ENCODE data around the gene TIMM9.

Gene TIMM9

DNA sequence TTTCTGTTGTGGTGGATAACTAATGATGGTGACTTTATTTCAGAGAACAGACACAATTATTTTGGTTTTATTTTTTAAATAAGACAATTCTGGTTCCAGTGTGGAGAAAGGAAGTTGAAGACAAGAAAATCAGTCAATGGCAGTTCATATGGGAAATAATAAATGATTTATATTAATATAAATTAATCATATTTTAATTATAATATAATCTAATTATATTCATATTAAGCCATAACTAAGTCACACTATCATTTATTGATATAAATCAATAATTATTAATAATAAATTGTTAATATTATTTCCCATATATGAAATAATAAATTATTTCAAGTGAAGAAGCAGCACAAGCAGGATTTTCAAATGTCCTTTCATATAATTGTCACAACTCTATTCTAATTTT, 28.8 kb downstream of the TIMM9 start:
- DNase-seq (ENCODE audit: extremely low read depth, insufficient read length), result no peak
- TF ChIP-seq, protein P1, sequence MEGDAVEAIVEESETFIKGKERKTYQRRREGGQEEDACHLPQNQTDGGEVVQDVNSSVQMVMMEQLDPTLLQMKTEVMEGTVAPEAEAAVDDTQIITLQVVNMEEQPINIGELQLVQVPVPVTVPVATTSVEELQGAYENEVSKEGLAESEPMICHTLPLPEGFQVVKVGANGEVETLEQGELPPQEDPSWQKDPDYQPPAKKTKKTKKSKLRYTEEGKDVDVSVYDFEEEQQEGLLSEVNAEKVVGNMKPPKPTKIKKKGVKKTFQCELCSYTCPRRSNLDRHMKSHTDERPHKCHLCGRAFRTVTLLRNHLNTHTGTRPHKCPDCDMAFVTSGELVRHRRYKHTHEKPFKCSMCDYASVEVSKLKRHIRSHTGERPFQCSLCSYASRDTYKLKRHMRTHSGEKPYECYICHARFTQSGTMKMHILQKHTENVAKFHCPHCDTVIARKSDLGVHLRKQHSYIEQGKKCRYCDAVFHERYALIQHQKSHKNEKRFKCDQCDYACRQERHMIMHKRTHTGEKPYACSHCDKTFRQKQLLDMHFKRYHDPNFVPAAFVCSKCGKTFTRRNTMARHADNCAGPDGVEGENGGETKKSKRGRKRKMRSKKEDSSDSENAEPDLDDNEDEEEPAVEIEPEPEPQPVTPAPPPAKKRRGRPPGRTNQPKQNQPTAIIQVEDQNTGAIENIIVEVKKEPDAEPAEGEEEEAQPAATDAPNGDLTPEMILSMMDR (IDR thresholded peaks at IDR 0.05; ENCODE audit: insufficient read depth, low read length, poor library complexity, severe bottlenecking), result no peak

DNA sequence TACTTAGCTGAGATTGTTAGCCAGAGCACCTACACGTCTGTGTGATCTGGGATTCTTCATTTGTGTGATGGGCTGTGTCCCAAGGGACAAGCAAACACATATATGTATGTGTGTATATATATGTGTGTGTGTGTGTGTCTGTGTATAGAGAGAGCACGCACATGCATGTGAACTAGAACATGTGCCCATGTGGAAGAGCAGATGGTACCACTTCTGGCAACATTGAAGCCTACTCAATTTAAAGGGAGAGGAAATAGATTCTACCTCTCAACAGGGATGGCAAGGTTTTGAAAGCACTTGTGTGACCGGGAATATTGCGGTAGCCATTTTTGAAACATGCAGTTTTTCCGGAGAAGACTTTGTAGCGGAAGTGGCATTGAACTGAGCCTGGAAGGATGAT, 30.2 kb downstream of the TIMM9 start:
- no peaks in the 10 kb centered on the region for H3K27me3 ChIP-seq (replicated peaks; ENCODE audit: control insufficient read depth, insufficient read depth, low read length)
- DNase-seq (ENCODE audit: extremely low read depth, insufficient read length), result no peak
- no peak overlapping the region for H3K4me3 ChIP-seq (replicated peaks; ENCODE audit: low read depth, low read length)
- H3K36me3 ChIP-seq (ENCODE audit: control insufficient read depth, insufficient read depth, low read length), result no peaks in the 10 kb centered on the region
- TF ChIP-seq, protein P1 (IDR thresholded peaks at IDR 0.05; ENCODE audit: insufficient read depth, low read length, poor library complexity, severe bottlenecking), result no peak

More for the DNA sequence above, 28.8 kb downstream of the TIMM9 start:
- H3K4me3 ChIP-seq (replicated peaks; ENCODE audit: low read depth, low read length), result no peak overlapping the region
- H3K27me3 ChIP-seq (replicated peaks; ENCODE audit: control insufficient read depth, insufficient read depth, low read length), result no peaks in the 10 kb centered on the region
- no peaks in the 10 kb centered on the region for H3K36me3 ChIP-seq (ENCODE audit: control insufficient read depth, insufficient read depth, low read length)

DNA sequence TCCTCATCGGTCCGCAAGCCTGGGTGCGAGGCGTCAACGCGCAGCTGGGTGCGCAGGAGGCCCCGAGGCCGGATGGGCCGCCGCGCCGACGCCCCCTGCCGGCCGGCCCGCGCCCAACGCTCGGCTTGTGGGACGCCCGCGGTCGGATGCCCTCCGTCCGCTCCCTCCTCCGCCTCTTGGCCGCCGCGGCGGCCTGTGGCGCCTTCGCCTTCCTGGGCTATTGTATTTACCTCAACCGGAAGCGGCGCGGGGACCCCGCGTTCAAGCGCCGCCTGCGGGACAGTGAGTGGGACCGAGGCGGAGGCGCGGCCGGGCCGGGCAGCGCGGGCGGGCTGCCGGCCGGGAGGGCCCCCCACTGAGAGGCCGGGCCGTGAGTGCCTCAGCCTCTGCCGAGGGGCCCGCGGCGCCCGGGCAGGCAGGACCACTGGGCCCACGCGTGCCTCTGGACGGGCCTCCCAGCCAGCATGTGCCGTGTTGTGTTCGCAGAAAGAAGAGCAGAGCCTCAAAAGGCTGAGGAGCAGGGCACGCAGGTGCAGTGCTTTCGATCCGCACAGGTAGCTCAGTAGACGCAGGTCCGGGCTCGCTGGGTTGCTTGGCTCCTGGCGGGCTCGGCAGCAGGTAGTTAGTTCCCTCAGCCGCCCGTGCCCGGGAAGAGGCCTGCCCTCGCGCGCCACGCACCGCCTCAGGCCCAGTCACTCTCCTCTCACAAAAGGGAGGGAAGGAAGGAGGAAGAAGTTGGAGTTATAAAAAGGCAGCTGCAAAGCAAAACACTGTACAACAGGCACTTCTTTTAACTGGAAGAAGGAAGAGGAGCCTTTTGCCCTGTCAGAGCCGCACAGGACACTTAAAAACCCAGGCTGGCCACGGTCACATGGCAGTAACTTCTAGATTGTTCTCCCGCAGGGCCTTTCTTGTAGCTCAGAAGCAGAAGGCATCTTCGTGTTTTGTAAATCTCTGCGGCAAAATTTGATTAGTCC, 31.2 kb downstream of the TIMM9 start, which contains the start of gene TOMM20L:
Gene TOMM20L (plus strand): TSS at position 119 of the 977 bp plus-strand sequence. CDS start 28 bp downstream, at position 147.
- peak within 1 kb of the TSS; percentile 58 for H3K4me3 ChIP-seq (replicated peaks; ENCODE audit: low read depth, low read length)
- H3K27me3 ChIP-seq (replicated peaks; ENCODE audit: control insufficient read depth, insufficient read depth, low read length), result no peaks in the 10 kb centered on the region
- no peaks in the 10 kb centered on the region for H3K36me3 ChIP-seq (ENCODE audit: control insufficient read depth, insufficient read depth, low read length)
- TF ChIP-seq, protein P1 (IDR thresholded peaks at IDR 0.05; ENCODE audit: insufficient read depth, low read length, poor library complexity, severe bottlenecking), result peak; percentile 27
- DNase-seq (ENCODE audit: extremely low read depth, insufficient read length), result peak; percentile 86

DNA sequence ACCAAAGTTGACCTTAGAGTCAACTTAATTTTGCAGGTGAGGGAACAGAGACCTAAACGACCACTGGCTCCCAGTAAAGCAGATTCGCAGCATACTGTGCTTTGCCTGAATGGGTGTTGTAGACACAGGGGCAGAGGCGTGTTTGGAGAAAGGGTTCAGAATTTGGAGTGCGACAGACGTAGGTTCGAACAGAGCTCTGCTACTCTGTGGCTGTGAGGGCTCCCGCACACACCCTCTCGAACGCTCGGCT, 31.8 kb downstream of the TIMM9 start:
- Histone ChIP-seq H3K36me3 (ENCODE audit: control insufficient read depth, insufficient read depth, low read length) (no peaks in the 10 kb centered on the region), H3K27me3 (replicated peaks; ENCODE audit: control insufficient read depth, insufficient read depth, low read length) (no peaks in the 10 kb centered on the region), H3K4me3 (replicated peaks; ENCODE audit: low read depth, low read length) (peak overlapping the region; percentile 58)
- DNase-seq (ENCODE audit: extremely low read depth, insufficient read length), result no peak
- TF ChIP-seq, protein P1 (IDR thresholded peaks at IDR 0.05; ENCODE audit: insufficient read depth, low read length, poor library complexity, severe bottlenecking), result no peak

DNA sequence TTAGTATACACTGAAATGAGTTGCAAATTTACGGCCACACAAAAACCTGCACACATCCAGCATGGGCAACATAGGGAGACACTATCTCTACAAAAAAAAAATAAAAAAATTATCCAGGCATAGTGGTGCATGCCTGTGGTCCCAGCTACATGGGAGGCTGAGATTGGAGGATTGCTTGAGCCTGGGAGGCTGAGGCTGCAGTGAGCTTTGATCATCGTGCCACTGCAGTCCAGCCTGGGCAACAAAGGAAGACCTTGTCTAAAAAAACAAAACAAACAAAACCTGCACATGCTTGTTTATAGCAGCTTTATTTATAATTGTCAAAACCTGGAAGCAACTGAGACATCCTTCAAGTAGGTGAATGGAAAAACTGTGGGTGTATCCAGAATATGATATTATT, 36.5 kb downstream of the TIMM9 start:
- H3K27me3 ChIP-seq (replicated peaks; ENCODE audit: control insufficient read depth, insufficient read depth, low read length), result no peaks in the 10 kb centered on the region
- no peak for DNase-seq (ENCODE audit: extremely low read depth, insufficient read length)
- TF ChIP-seq, protein P1 (IDR thresholded peaks at IDR 0.05; ENCODE audit: insufficient read depth, low read length, poor library complexity, severe bottlenecking), result no peak
- H3K4me3 ChIP-seq (replicated peaks; ENCODE audit: low read depth, low read length), result no peak overlapping the region
- H3K36me3 ChIP-seq (ENCODE audit: control insufficient read depth, insufficient read depth, low read length), result no peaks in the 10 kb centered on the region; the same call in 1 of the 2 replicates

All from GM06990 (cell line).